HL-60 (cell line): ENCODE measurements around the gene SNX27.

Source experiments
- CTCF ChIP-seq: IDR thresholded peaks from one replicate; pipeline ENCODE4 v1.5.1; 2011; ENCODE audit warnings: low read length, control low read depth, inconsistent platforms; ENCODE audit not compliant: insufficient read depth
- POLR2AphosphoS5 ChIP-seq: IDR thresholded peaks from 2 replicates; pipeline ENCODE4 v1.6.1; 2012; ENCODE audit warnings: low read depth
- REST ChIP-seq: IDR thresholded peaks from 2 replicates; pipeline ENCODE4 v1.6.1; 2012; ENCODE audit warnings: low read depth; ENCODE audit not compliant: insufficient replicate concordance

GRCh38 chr1:151606857-151607256 is 5.0 kb upstream of the SNX27 start:
- no peak for TF ChIP-seq POLR2AphosphoS5
- TF ChIP-seq CTCF, result no peak
- TF ChIP-seq REST, result no peak
